ENCODE results near the gene TBX18.

Gene TBX18

GRCh38 chr6:84772428-84773132, 8.2 kb upstream of the TBX18 start:
- no peak for DNase-seq

GRCh38 chr6:84771756-84772356, 7.5 kb upstream of the TBX18 start:
- DNase-seq = no peak

- DNase-seq = no peak
Measured at GRCh38 chr6:84771125-84771755, 6.8 kb upstream of the TBX18 start.

GRCh38 chr6:84770521-84770920, 6.1 kb upstream of the TBX18 start:
- DNase-seq = no peak

GRCh38 chr6:84769306-84769705, 4.9 kb upstream of the TBX18 start:
- no peak for DNase-seq

- no peak for DNase-seq
Measured at GRCh38 chr6:84768442-84769174, 4.2 kb upstream of the TBX18 start.

- DNase-seq = no peak
Measured at GRCh38 chr6:84767526-84768201, 3.3 kb upstream of the TBX18 start.

GRCh38 chr6:84766799-84767525, 2.6 kb upstream of the TBX18 start:
- DNase-seq = no peak

GRCh38 chr6:84766118-84766798, 1.9 kb upstream of the TBX18 start:
- no peak for DNase-seq

GRCh38 chr6:84763886-84764331, 489 bp downstream of the TBX18 start:
- no peak for DNase-seq

GRCh38 chr6:84763003-84763885, 1.2 kb downstream of the TBX18 start:
- no peak for DNase-seq

- no peak for DNase-seq
Measured at GRCh38 chr6:84762220-84763002, 2.0 kb downstream of the TBX18 start.

GRCh38 chr6:84758486-84758885, 5.9 kb downstream of the TBX18 start:
- DNase-seq = no peak

- no peak for DNase-seq
Measured at GRCh38 chr6:84756877-84757276, 7.5 kb downstream of the TBX18 start.

GRCh38 chr6:84756466-84756865, 7.9 kb downstream of the TBX18 start:
- no peak for DNase-seq

- no peak for DNase-seq
Measured at GRCh38 chr6:84753173-84753572, 11.2 kb downstream of the TBX18 start.

GRCh38 chr6:84752118-84752850, 12.1 kb downstream of the TBX18 start:
- no peak for DNase-seq

GRCh38 chr6:84749181-84749580, 15.2 kb downstream of the TBX18 start:
- DNase-seq = no peak

- no peak for DNase-seq
Measured at GRCh38 chr6:84748376-84748775, 16.0 kb downstream of the TBX18 start.

Data from Kasumi-1 (cell line).